Activated T-cell treated with anti-CD3 and anti-CD28 coated beads for 1 hour (primary cell): ENCODE measurements around the gene MMP24.
A peak's percentile ranks its signal among the peaks of the same experiment; 100 is the strongest.
"Not testable (repeated sequence)": the region's sequence is repeated elsewhere in the genome, so short reads cannot be mapped to it uniquely, and the experiment has no call there.

ENCODE experiments used
- DNase-seq: peaks from one replicate; pipeline ENCODE4 v3.0.0-alpha.2; 2020; ENCODE audit warnings: low read depth

Gene MMP24

GRCh38 chr20:35260426-35260825, 33.9 kb downstream of the MMP24 start:
- no peak for DNase-seq

- DNase-seq, result not testable (repeated sequence)
These were observed 35.8 kb downstream of the MMP24 start for GRCh38 chr20:35262321-35262720.

- DNase-seq, result not testable (repeated sequence)
These were observed 36.4 kb downstream of the MMP24 start for GRCh38 chr20:35262731-35263531.

GRCh38 chr20:35263532-35264341, 37.2 kb downstream of the MMP24 start:
- no peak for DNase-seq

- DNase-seq, result no peak
These were observed 38.3 kb downstream of the MMP24 start for GRCh38 chr20:35264755-35265154.

GRCh38 chr20:35267092-35267491, 40.6 kb downstream of the MMP24 start:
- DNase-seq, result no peak

- peak; percentile 26 for DNase-seq
These were observed 42.7 kb downstream of the MMP24 start for GRCh38 chr20:35269055-35269781.

- DNase-seq, result no peak
These were observed 43.8 kb downstream of the MMP24 start for GRCh38 chr20:35270021-35270902.

- no peak for DNase-seq
These were observed 44.8 kb downstream of the MMP24 start for GRCh38 chr20:35271073-35271882.

GRCh38 chr20:35271904-35272303, 45.4 kb downstream of the MMP24 start:
- no peak for DNase-seq

- no peak for DNase-seq
These were observed 47.1 kb downstream of the MMP24 start for GRCh38 chr20:35273449-35274171.

- no peak for DNase-seq
These were observed 47.9 kb downstream of the MMP24 start for GRCh38 chr20:35274172-35275092.

GRCh38 chr20:35275741-35276251, 49.3 kb downstream of the MMP24 start:
- DNase-seq, result no peak

- no peak for DNase-seq
These were observed 49.9 kb downstream of the MMP24 start for GRCh38 chr20:35276408-35276807.

GRCh38 chr20:35277127-35277526, 50.6 kb downstream of the MMP24 start:
- DNase-seq, result no peak

GRCh38 chr20:35277531-35278395, 51.3 kb downstream of the MMP24 start, which contains the start of gene MMP24OS:
Gene MMP24OS (minus strand): TSS chr20:35278122. CDS start chr20:35277929, 193 bp downstream.
- peak; percentile 80 for DNase-seq

- DNase-seq, result no peak
These were observed 52.5 kb downstream of the MMP24 start for GRCh38 chr20:35279040-35279439.
